Left colon (tissue), 2 donors: Measurements from ENCODE around the gene TOX2. TPM values are rescaled to one million over a fixed set of nuclear protein-coding genes. Genes with fewer than 3 reads are reported as not detected.

Experiments used
- ATAC-seq: fragments of 200-7000 bp; cut with Tn5 transposase; one replicate; pipeline ENCODE4 v1.9.1; 2020; ENCODE audit warnings: mild to moderate bottlenecking, moderate library complexity
- DNase-seq, 2 donors: peaks; one replicate each; pipeline ENCODE4 v3.0.0-alpha.2; 2020
- intact Hi-C, 2 donors: fragments of 100-400 bp; cut with DNase I in 1 of 2; cut with micrococcal nuclease in 1 of 2; formaldehyde crosslinking; loops; one replicate each; pipeline versions ENCODE4 v1.11.2 to v1.14.0; 2022; cut with DNase I, micrococcal nuclease
- total RNA-seq, 2 donors: library from RNA; stranded (reverse); fragmentation: NEBNext Ultra II Directional; extraction: Animal tissue kit (Norgen Biotek cat#: 25700); gene quantifications; one replicate each; pipeline ENCODE4 v1.2.1, GENCODE V29; 2021
- donor health status: DM: no; HTN: no; CAD: no.
- donor health status: DM: yes; HTN: yes; CAD: no.

Gene TOX2
- total RNA-seq, 2 donors from 2014 or later: 3.0 to 3.4 TPM

GRCh38 chr20:43913291-43914025 lies 1.2 kb upstream of the TOX2 start:
- DNase-seq (no peak), ATAC-seq (no peak)
- intact Hi-C loops: no loop called here

DNA sequence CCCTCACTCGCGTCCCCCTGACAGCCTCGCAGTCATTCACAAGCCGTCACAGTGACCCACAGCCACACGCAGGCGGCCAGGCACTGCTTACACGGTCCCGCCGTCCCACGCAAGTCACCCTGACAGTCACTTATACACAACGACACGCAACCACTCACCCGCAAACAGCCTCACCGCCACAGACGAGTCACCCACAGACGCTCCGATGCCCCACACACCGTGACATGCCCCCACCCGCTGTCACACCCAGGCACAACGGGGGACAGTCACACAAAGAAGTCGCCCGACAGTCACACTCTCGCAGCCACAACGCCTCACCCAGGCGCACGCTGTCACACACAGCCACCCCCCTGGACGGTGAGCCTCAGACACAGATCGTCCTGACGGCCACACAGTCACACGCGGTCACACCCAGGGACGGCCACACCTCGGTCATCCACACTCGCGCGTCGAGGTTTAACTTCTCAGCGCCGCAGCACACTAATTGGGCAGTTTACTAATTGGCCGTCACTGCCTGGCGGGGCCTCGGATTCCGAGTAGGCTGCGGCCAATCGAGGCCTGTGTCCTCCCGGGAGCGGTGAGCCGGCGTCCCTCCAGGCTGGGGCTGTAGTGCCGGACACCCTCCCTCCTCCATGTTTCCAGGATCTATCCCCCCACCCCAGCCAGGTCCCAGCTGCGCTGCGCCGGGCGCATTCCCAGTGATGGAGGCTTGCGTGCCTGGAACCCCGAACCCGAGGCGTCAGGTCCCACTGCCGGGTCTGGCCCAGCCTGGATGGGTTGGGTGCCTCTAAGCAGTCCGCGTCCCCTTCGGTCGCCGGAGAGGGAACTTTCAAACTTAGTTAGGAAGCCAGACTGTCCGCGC lies 790 bp downstream of the TOX2 start:
- ATAC-seq (peak; percentile 71), DNase-seq (peak in 1 of 2 donors; percentile 45)
- intact Hi-C loops: no loop called here

- peak; percentile 32 for ATAC-seq
These were observed 1.6 kb downstream of the TOX2 start for GRCh38 chr20:43916073-43916880.

GRCh38 chr20:43916881-43917371 lies 2.3 kb downstream of the TOX2 start:
- intact Hi-C loops: no loop called here
- ATAC-seq (no peak), DNase-seq (no peak)

More at GRCh38 chr20:43916073-43916880, 1.6 kb downstream of the TOX2 start:
- intact Hi-C loops: no loop called here
- DNase-seq: no peak

DNA sequence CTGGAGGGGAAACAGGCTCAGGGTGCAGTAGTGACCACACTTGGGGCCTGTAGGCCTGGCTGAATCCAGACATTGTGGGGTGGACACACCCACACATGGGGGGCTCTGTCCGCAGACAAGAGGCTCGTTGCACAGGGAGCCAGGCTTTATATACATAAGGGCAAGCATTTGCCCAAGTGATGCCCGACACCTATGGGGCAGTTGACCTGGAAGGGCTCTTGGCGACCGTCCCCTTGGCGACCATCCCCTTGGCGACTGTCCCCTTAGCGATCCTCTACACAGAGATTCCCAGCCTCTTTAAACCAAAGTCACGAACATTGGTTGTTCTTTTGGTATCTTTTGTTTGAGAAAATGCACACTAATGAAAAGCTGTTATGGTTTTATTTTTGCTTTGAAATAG lies 2.7 kb downstream of the TOX2 start:
- no peak for DNase-seq
- intact Hi-C loops: no loop called here
- ATAC-seq: no peak

GRCh38 chr20:43919686-43920403 lies 5.2 kb downstream of the TOX2 start:
- DNase-seq: no peak
- intact Hi-C loops: no loop called here

GRCh38 chr20:43920797-43921196 lies 6.1 kb downstream of the TOX2 start:
- intact Hi-C loops: no loop called here
- no peak for DNase-seq
- ATAC-seq: no peak

More at GRCh38 chr20:43919686-43920403, 5.2 kb downstream of the TOX2 start:
- no peak for ATAC-seq

DNA sequence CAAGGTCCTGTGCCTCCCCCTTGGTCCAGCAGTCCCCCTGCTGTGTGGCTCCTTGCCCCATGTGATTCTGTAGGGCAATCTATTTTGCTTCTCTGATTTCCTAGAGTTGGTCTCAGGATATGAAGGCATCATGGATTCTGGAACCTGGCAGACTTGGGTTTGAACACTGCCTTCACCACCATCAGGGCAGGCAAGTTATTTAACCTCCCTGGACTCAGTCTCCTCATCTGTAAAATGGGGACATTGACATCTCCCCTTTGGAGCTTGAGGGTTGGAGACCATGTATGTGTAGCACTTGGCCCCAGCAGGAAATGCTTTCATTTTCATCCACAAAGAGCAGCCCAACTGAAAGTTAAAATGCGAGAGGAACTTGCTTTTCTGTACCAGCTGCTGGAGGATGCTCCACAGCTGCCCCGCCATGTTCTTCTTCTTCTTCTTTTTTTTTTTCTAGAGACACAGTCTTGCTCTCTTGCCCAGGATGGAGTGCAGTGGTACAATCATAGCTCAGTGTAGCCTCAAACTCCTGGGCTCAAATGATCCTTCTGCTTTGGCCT lies 6.7 kb downstream of the TOX2 start:
- no peak for DNase-seq
- no peak for ATAC-seq
- intact Hi-C loops: no loop called here

- ATAC-seq: no peak
- intact Hi-C loops: no loop called here
- DNase-seq: no peak
These were observed 8.0 kb downstream of the TOX2 start for GRCh38 chr20:43922614-43923013.

DNA sequence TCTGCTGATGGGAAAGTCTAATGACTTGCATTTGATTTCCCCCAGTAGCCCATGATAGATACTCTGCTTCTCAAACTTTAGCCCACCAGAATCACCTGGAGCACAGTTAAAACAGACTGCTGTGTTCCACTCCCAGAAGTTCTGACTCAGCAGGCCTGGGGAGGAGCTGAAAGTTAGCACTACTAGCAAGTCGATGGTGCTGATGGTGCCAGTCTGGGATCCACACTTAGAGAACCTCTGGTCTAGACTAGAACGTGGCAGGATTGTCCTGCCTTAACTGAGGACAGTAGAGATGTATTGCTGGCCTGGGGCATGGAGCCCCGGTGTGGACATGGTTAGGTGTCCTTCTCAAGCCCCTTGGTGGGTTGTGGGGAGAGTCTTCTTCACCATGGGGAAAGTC lies 8.7 kb downstream of the TOX2 start:
- no peak for ATAC-seq
- intact Hi-C loops: no loop called here
- no peak for DNase-seq

DNA sequence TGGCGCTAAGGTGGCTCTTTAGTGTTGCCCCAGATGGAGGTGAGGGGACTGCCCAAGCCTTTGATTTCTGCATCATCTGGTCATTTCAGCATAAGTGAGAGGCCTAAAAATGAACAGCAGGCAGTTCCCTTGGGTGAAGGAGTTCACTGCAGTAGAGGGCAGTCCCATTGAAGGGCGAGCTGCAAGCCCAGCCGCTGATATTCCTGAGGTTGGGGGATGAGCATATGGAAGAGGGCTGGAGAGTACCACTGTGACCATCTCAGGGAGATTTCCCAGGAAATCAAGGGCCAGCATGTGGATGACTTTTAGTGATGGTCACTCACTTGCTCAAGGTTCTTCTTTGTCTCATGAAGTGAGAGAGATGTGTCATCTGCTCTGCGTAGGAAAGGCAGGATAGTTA lies 9.3 kb downstream of the TOX2 start:
- no peak for ATAC-seq

DNA sequence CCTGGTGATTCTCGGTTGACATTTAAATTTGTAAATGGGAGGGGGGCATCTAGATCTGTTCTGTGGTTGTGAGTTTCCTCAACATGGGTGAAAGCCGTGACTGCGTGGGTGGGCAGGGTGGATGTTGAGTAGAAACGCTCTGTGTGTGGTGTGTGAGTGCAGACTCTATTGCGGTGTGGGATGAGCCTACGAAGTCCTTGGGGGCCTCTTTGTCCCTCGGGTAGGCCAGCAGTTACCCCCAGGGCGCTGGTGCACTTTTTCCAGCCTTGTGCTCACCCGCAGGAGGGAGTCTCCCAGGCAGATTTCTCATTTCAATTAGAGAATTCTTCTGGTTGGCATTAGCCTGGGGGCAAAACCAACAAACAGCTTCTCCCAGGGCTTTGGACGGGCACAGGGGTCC lies 10.6 kb downstream of the TOX2 start:
- ATAC-seq (no peak), DNase-seq (no peak)
- intact Hi-C loops: no loop called here

More for the DNA sequence above, 9.3 kb downstream of the TOX2 start:
- no peak for DNase-seq
- intact Hi-C loops: no loop called here

- peak; percentile 87 for ATAC-seq
- peak in 1 of 2 donors; percentile 59 for DNase-seq
- intact Hi-C loops: no loop called here
These were observed 11.1 kb downstream of the TOX2 start for GRCh38 chr20:43925801-43926200.

DNA sequence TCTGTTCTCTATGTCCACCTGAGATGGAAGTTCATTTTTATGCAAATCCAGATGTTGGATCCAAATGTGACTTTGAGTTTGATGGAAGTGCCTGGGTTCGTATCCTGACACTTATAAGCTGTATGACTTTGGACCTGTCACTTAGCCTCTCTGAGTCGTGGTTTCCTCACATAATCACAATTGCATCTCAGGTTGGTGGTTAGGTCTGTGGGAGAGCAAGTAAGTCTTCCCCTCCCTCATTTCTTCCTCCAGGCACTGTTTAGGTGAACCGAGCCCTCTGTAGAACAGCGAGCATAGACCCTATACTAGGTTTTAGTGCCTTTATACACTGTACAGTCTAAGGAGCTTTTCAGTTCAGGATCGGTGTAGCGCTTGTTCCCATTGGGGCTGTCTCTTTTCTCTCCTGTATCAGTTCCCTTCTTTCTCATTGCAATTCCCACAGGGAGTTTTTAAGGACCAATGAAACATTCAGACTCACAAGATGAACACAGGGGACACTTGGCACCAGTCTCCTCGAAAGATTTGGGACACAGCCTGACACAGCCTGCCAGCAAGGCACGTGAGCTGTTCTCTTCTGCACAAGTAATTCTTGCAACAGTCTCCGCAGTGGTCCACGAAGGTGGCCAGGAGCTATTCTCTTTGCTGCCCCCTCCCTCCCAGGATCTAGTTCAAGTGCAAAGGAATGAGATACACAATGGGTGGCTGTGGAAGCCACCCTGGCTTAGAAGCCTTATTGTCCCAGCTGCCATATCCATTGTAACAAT lies 11.8 kb downstream of the TOX2 start:
- DNase-seq (no peak), ATAC-seq (no peak)
- intact Hi-C loops: no loop called here

DNA sequence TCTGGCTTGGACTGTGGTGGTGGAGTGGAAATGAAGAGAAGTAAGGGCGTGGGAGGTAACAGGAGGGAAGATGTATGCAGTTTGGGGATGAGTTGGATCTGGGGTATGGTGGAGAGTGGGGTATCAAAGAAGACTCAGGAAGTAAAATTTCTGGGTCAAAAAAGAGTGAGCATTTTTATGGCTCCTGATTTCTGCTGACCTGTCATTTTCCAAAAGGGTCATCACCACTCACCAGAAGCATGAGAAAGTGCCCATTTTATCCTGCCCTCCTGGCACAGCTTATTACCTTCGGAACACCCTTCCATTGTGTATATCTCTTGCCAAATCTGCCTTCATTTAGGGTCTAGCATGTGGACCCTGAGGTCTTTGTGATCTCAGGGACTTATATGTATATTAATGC lies 17.3 kb downstream of the TOX2 start:
- intact Hi-C loops: no loop called here
- no peak for ATAC-seq
- no peak for DNase-seq

DNA sequence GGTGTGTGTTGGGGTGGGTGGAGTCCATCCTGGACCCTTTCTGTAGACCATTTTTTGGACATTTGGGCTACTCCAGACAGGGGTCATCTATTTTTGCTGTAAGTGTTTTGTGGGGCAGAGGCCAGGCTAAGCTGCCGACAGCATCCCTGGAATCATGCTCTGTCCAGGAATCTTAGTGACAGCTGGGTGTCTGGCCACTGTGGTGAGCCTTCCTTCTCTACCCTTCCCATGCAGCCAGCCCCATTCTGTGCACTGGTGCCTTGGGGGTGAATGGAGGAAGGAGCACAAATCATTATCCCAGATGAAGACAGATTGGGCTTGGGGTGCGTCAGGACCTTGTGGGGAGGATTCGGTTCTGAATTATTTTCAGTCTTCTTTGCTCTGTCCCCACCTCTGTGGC lies 20.2 kb downstream of the TOX2 start:
- intact Hi-C loops: no loop called here
- ATAC-seq: no peak

DNA sequence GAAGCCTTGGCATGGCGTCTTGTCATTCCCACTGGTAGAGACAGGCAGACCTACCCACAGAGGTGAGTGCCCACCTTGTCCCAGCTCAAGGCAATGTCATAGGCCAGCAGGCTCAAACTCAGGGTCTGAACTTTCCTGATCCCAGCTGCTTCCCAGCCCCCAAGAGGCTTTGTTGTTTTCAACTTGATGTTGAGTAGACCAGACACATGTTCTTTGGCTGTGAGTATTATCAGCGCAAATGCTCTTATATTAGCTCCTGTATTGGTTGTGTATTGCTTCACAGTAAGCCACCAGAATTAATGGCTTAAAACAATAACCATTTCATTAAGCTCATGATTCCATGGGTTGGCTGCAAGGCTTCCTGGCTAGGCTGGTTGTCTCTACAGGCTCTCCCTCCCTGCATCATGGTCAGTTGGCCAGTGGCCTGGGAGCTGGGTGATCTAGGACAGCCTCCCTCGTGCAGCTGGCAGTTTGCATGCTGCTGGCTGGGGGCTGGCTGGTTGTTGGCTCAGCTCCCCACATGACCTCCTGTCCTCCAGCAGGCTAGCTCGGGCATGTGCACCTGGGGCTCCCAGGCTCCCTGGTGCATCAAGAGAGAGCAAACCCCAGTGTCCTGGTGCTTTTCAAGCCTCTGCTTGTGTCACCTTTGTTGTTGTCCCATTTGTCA lies 21.6 kb downstream of the TOX2 start:
- ATAC-seq (no peak), DNase-seq (no peak)
- intact Hi-C loops: no loop called here

More for the DNA sequence above, 20.2 kb downstream of the TOX2 start:
- no peak for DNase-seq
